ENCODE data around the gene SUPT16H.
A peak's percentile ranks its signal among the peaks of the same experiment; 100 is the strongest.
"Not testable (repeated sequence)": the region's sequence is repeated elsewhere in the genome, so short reads cannot be mapped to it uniquely, and the experiment has no call there.

SUPT16H gene

GRCh38 chr14:21367582-21368144, 16.2 kb downstream of the SUPT16H start:
- DNase-seq (ENCODE audit: low read depth in 4 of 4, low spot score in 1 of 4) = no peak

GRCh38 chr14:21356511-21356910, 27.3 kb downstream of the SUPT16H start:
- no peak for DNase-seq (ENCODE audit: low read depth in 4 of 4, low spot score in 1 of 4)

- no peak for DNase-seq (ENCODE audit: low read depth in 4 of 4, low spot score in 1 of 4)
Measured at GRCh38 chr14:21352587-21352986, 31.2 kb downstream of the SUPT16H start.

- no peak for DNase-seq (ENCODE audit: low read depth in 4 of 4, low spot score in 1 of 4)
Measured at GRCh38 chr14:21350539-21350938, 33.3 kb downstream of the SUPT16H start.

- DNase-seq (ENCODE audit: low read depth in 4 of 4, low spot score in 1 of 4) = no peak
Measured at GRCh38 chr14:21347201-21347600, 36.6 kb downstream of the SUPT16H start.

GRCh38 chr14:21346532-21347135, 37.2 kb downstream of the SUPT16H start:
- DNase-seq (ENCODE audit: low read depth in 4 of 4, low spot score in 1 of 4) = no peak

GRCh38 chr14:21343035-21343794, 40.6 kb downstream of the SUPT16H start:
- DNase-seq (ENCODE audit: low read depth in 4 of 4, low spot score in 1 of 4) = no peak

GRCh38 chr14:21334202-21334906, 49.5 kb downstream of the SUPT16H start:
- no peak for DNase-seq (ENCODE audit: low read depth in 4 of 4, low spot score in 1 of 4)

GRCh38 chr14:21332950-21333349, 50.9 kb downstream of the SUPT16H start:
- no peak for DNase-seq (ENCODE audit: low read depth in 4 of 4, low spot score in 1 of 4)

- DNase-seq (ENCODE audit: low read depth in 4 of 4, low spot score in 1 of 4) = no peak
Measured at GRCh38 chr14:21326972-21327371, 56.8 kb downstream of the SUPT16H start.

- DNase-seq (ENCODE audit: low read depth in 4 of 4, low spot score in 1 of 4) = no peak
Measured at GRCh38 chr14:21322716-21323115, 61.1 kb downstream of the SUPT16H start.

GRCh38 chr14:21320913-21321312, 62.9 kb downstream of the SUPT16H start:
- no peak for DNase-seq (ENCODE audit: low read depth in 4 of 4, low spot score in 1 of 4)

- no peak for DNase-seq (ENCODE audit: low read depth in 4 of 4, low spot score in 1 of 4)
Measured at GRCh38 chr14:21317398-21317797, 66.4 kb downstream of the SUPT16H start.

- DNase-seq (ENCODE audit: low read depth in 4 of 4, low spot score in 1 of 4) = no peak
Measured at GRCh38 chr14:21313512-21313911, 70.3 kb downstream of the SUPT16H start.

GRCh38 chr14:21311614-21312013, 72.2 kb downstream of the SUPT16H start:
- no peak for DNase-seq (ENCODE audit: low read depth in 4 of 4, low spot score in 1 of 4)

GRCh38 chr14:21309956-21310355, 73.9 kb downstream of the SUPT16H start:
- no peak for DNase-seq (ENCODE audit: low read depth in 4 of 4, low spot score in 1 of 4)

GRCh38 chr14:21309238-21309636, 74.6 kb downstream of the SUPT16H start:
- DNase-seq (ENCODE audit: low read depth in 4 of 4, low spot score in 1 of 4) = no peak

GRCh38 chr14:21308479-21309237, 75.2 kb downstream of the SUPT16H start:
- DNase-seq (ENCODE audit: low read depth in 4 of 4, low spot score in 1 of 4) = peak; percentile 36 to 81 (median 58)

GRCh38 chr14:21308132-21308478, 75.7 kb downstream of the SUPT16H start:
- no peak for DNase-seq (ENCODE audit: low read depth in 4 of 4, low spot score in 1 of 4)

- DNase-seq (ENCODE audit: low read depth in 4 of 4, low spot score in 1 of 4) = no peak
Measured at GRCh38 chr14:21307637-21308036, 76.2 kb downstream of the SUPT16H start.

- DNase-seq (ENCODE audit: low read depth in 4 of 4, low spot score in 1 of 4) = not testable (repeated sequence)
Measured at GRCh38 chr14:21302836-21303140, 81.0 kb downstream of the SUPT16H start.

Measured in stimulated activated CD4-positive, alpha-beta T cell treated with anti-CD3 and anti-CD28 coated beads, Interleukin-1b, Interleukin-23, amount 100 ng/mL, for 24 hours (primary cell).